HG03196 (cell line): ENCODE data around the gene SAMD4A.
"Not testable (repeated sequence)": the region's sequence is repeated elsewhere in the genome, so short reads cannot be mapped to it uniquely, and the experiment has no call there.

Experiments used
- ATAC-seq: cut with Tn5 transposase; IDR thresholded peaks from one replicate; pipeline ENCODE4 v1.9.1; 2021; ENCODE audit not compliant: unreplicated experiment

Gene SAMD4A

DNA sequence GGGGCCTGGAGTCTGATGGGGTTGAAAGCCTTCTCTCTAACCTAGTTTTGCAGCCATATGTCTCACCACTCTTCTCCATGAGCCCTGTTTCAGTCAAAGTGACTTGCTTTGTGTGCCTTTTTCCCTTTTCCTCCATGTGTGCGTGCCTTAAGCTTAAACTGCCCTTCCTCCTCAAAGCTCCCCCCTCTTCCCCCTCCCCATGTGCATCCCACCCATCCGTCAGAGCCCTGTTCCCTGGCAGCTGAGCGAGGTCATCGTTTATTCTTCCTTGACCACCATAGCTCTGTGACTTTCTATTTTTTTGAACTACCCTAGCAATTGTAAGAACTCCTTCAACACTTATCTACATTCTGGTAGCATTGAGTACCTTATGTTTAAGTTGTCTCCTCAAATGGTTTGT, 24.9 kb downstream of the SAMD4A start:
- no peak for ATAC-seq

DNA sequence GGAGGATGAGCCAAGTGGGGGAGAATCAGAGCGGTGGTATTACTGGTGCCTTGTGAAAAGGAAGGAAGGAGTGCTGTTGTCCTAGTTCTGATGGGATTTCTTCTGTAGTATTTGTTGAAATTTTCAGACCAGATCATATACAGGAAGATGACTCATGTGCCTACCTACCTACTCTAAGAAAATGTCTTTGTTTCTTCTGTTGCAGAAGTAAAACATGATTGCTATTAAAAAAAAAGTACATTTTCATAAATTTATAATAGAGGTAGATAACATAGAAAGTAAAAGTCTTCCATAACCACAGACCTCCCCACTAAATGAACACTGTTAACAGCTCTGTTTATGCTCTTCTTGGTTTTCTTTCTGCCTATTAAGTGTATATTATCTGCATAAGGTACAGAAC, 26.9 kb downstream of the SAMD4A start:
- ATAC-seq, result no peak

DNA sequence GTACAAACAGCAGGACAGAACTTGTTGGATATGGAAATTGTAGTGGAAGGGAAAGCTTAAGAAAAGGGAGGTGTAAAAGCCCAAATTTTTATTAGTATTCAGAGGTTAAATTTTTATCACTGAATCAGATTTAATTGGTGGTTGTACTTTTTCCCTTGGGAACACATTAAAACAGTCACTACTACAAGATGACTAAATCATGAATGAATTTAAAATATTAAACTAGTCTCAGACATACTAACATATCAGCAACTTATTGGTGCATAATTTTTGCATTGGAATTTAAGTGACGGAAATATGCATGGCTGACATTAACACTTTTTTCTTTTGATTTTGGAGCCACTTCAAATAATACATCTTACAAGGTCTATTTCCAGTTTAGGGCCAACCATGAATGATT, 27.6 kb downstream of the SAMD4A start:
- ATAC-seq, result no peak

DNA sequence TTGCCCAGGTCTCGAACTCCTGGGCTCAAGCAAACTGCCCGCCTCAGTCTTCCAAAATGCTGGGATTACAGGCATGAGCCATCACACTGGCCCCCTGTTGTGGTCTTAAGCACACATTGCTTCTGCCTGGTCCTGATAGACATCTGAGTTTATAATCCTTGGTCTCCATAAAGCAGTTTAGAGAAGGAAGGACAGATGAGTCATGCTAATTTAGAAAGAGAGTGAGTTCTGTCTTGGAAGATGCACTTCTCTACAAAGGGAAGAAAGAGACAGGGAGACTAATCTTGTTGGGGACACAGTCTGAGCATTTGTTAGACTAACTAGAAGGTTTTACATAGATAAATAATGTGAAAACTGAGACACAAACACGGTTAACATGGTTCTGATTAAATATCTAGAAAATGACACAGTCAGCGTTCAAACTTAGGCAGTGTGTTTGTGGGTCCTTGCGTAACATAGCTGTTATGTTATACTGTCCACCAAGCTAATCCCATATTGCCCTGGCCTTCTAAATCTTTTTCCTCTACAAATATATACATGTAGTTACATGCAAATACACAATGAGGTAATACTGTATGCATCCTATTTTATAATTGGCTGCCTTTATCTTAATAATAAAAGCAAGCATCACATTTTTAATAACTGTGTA, 31.0 kb downstream of the SAMD4A start:
- ATAC-seq, result no peak

DNA sequence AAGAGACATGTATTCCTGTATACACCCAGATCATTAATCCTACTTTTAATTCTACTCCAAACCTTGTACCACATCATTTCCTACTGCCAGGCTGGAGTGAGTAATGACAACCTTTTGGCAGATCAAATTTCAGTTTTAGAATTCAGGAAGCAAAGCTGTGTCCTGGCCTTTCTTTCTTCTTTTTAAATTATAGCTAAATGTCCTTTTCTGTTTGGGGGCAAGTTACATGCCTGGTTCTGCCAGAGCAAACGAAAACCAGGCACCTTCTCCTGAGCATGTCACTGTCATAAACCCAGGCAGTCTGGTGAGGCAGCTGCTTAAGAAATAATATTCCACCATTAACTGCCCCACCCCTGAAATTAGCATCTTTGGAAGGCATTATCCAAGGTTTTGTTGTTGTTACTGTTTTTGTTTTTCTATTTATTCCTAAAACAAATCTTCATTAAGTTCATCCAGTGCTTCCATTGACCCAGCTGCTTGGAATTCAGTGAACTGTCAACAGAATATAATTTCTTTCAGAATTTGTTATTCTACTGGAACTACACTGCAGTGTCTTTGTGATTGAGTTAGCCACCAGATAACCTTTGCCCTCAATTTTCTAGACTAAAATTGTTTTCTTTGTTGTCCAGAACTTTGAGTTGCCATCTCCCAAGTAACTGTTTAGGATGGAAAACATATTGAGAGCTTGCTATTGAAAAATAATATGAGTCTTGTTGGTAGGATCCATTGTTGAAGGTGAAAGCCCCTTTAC, 33.2 kb downstream of the SAMD4A start:
- ATAC-seq, result no peak

DNA sequence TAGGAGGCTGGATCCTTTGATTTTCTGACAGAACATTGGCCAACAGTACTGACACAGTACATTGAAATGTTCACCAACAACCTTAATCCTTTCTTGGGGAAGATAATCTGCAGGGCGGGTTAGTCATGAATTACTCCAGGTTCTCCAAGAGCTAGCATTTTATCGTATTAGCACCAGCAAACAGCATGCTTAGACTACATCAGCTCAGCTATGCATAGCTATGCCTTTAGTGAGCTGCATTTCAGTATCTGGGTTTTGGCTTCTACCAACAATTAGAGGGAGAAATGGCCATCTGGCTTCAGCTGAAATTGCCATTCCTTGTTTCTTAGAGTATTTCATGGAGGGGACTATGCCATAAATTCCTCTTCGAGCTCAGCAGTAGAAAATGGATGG, 33.8 kb downstream of the SAMD4A start:
- ATAC-seq, result no peak

DNA sequence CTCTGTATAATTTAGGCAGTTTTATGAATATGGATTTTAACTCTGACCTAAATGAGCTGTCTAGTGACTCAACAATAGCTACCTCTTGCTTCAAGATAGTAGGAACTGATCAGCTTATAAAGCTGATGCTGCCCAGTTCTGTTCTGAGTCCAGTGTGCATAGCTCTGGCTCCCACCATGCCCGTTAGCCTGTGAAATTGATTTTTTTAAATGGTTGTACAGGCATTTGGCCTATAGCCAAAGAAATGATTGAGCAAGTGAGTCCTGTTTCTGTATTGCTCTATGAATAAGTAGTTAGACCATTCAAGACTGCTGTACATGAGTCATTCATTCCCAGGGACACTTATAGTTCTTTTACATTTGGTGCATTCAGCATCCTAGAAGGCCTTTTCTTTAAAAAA, 36.4 kb downstream of the SAMD4A start:
- ATAC-seq, result no peak

DNA sequence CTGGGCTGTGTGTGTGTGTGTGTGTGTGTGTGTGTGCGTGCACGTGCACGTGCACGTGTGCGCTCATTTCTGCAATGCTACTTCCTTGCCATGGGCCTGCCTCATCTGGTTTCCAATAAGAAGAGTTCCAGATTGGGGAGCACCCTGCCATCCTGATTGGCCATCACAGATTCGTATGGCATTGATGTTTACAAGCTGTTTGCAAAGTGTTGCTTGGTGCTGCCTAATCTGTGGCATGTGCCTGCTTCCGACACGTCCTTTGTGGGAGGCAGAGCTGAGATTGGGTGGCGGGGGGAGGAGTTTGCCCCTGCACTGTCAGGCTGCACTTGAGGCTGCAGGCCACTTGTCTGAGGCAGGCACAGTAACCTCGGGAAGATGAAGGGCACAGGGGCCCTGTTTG, 39.2 kb downstream of the SAMD4A start:
- no peak for ATAC-seq

DNA sequence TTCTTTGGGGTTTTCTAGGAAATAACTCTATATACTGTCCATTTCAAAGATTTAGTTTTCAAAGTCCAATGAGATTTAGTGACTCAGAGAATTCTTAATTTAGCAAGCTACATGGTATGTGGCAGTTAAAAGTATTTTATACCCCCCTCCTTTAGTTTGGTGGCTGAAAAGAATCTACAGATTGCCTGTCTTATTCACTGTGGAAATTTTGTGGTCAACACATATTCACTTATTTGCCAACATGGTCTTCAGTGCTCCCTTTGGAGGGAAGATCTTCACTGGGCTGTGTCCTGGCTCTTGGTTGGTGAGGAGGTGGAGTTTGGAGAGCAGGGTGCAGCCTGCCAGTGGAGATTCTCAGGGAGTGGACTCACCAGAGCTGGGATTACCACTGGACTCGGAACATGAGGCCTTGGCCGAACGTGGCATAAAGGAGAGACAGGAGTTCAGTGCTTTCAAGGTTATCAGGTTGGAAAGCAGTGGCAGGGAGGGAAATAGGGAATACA, 39.8 kb downstream of the SAMD4A start:
- ATAC-seq, result no peak

DNA sequence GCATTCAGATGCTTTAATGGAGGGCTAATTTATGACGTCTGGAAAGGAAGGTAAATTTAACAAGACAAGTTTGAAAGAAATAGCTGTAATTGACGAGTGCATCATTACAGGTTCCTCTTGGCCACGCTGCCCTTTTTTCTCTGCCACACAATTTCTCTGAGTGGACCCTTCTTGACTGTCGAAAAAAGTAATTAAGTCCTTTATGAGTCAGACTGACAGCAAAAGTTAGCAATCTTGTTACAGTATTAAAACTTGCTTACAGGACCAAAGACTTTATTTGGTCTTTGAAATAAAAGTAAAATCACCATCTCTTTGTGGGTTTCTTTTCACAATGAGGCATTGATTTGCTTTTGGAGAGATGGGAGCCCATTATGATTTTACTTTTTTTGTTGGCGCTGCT, 42.6 kb downstream of the SAMD4A start:
- no peak for ATAC-seq

DNA sequence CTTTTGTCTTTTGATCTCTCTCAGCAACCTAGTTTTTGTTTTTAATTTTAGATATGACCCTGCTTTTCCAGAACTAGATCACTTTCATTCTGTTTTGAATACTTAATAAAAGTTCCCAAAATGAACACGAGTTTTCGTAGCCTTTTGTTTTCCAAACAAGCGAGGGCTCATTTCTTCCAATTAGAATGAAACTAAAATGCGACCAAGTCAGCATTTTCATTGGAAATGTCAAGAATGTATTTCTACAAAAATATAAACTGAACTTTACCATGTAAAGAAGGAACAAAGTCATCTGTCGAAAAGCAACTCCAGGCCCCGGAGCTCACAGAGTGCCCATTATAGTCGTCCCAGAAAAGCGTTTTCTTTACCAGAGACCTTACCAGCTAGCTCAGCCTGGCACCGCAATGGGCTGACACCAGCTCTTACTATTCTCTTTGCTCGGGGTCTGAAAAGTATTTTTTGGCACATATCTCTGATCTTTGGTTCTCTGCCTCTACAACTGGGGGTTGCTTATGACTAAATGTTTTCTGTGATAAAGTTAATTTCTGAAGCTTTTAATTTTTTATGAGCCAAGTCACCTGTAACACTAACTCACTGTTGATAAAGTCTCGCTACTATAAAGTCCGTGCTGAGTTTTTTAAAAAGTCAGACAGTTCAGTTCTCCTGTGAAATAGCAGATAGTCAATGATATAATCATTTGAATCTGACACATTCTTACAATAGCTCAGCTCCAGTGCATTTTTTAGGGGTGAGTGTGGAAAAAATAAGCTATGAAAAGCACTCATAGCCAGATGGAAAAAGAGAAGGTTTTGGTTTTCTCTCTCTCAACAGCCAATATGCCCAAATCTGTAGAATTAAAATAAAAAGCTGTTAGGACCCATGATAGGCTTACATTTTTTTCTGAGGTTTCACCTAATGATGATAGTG, 43.4 kb downstream of the SAMD4A start:
- ATAC-seq, result no peak

DNA sequence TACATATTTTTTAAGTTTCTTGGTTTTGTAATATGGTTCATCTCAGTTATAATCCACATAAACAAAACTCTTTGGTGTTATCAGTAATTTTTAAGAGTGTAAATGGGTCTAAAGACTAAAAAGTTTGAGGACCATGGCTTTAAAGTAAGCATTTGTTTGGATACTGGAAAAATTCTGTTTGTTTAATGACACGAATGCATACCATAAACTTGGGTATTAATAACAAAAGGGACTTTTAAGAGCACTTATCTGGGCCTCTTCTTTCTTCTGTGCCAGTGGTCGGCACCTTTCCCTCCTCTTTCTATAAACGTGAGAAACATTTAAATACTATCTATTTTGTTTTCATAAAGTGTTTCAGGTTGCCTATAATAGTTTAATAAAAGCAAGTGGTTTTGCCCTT, 47.4 kb downstream of the SAMD4A start:
- ATAC-seq, result no peak

DNA sequence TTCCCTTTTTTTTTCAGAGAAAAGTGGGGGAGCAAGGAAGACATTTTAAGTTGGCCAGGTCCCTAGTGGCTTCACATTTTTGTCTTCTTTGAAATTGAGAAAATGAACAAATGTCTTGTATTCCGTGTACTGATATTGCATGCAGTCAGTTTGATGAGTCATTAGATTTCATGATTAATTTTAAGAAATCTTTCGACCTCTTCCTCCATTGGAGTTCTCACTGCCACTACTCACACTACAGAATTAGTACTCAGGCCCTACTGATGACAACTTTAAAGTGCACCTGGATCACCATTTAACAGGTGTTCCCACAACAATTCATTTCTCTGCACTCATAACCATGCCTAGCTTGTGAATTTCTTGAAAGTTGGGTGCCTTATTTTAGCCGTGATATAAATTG, 50.5 kb downstream of the SAMD4A start:
- ATAC-seq, result no peak

DNA sequence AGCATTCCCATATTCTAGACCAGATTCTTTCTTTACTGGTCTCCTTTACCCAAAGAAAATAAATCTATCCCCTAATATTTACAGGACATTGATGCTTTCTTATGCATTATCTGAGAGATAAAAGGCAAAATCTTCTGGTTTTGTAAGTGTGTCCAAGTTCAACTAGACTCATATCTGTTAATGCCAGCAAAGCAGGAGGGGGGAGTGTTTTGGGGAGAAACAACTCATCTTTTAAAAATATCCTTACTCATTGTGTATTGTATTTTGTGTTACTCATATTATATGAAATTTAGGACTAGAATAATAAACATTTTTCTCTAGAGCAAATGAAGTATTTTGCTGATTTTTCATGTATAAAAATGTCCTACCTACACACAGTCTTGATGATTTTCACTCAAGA, 54.8 kb downstream of the SAMD4A start:
- ATAC-seq, result no peak

DNA sequence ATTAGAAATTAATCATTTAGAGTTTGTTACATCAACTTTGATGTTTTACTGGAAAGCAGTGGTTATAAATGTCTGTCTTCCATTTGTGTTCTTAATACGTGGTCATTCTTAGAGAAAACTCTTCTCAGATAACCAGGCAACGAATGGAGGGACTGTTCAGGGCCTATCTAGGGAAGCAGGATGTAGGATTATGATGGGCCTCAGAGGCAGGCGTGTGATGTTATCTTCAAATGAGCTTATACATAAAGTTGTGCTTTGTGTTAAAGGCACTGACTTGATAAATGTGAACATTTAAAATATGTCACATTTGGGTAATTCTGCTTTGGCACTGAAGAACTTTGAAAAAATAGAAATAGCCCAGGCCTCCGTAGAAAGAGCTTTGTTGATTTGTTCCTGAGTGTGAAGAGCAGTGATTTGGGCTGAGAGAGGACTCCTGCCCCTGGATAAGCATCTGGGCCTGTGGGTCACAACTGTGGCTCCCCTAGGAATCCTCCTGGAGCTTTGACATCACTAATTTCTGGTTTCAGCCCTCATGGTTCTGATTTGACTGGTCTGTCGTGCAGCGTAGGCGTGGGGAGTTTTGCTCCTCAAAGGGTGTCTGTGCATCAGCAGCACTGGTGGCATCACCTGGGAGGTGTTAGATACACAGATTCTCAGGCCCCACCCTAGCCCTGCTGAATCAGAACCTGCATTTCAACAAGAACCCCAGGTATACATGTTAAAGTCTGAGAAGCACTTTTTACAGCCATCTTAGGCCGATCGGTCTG, 55.4 kb downstream of the SAMD4A start:
- ATAC-seq, result peak; percentile 59

DNA sequence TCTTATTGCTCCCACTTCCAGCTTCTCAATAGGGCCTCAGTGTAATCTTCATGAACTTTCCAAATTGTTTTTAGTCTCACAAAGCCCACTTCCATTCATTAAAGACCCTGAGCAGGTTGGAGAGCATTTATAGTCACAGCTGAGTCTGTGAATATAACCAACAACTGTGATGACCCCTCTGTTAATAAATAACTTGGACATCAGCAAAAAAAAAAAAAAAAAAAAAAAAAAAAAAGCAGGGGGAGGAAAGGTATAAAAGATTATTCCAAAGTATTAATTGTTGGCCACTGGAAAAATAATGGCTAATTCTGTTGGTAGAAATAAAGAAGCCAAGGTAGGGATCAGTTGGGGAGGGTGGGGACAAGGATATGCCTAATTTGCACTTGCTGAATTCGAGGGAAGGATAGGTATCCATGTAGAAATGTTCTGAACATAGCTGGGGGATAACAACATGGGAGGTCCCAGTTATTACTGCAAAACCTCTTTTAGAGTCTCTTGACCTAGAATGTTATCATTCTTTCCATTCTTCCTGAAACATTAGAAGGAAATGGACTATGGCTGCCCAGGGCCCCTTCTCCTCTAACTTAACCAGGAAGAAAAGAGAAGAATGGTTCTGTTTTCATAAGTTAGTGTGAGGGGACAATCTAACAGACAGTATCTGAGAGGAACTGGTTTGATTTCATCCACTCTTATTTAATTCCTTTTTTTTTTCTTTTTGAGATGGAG, 56.5 kb downstream of the SAMD4A start:
- no peak for ATAC-seq

DNA sequence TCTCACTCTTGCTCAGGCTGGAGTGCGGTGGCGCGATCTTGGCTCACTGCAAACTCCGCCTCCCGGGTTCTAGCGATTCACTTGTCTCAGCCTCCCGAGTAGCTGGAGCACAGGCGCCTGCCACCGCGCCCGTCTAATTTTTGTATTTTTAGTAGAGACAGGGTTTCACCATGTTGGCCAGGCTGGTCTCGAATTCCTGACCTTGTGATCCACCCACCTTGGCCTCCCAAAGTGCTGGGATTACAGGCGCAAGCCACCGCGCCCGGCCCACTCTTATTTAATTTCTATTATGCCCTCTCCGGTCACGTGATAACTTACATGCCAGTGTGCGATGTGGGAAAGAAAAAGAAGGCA, 57.1 kb downstream of the SAMD4A start:
- ATAC-seq, result not testable (repeated sequence)

DNA sequence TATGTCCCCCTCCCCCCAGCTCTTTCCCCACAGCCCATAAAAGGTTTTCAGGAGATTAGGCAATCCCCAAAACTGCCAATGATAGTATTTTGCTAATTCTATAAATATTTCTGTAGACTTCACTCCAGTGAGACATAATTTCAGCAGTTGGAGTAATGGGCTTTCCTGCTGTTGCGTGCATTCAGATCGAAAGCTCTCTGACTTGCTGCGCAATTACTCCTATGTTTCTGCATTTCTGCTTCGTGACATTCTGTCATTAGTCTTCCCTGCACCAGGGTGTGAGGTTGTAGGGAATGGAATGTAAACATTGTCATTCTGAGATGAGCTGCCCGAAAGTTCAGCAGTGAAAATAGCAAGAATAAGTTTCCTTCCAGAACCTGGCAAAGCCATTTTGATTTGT, 58.2 kb downstream of the SAMD4A start:
- no peak for ATAC-seq

DNA sequence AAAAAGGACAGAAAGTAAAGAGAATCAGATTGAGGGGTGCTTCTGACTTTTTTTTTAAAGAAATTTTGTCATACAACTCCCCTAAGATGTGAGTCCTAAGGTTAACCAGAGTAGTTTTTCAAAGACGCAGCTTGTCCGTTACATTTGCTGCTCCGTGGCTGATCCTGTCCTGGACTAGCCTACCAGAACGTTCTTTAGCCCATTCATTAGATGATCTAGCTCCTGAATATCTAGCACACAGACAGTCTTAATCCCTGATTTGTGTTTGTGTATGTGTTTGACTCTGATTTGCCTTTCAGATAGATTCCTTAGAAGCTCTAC, 60.3 kb downstream of the SAMD4A start:
- peak; percentile 14 for ATAC-seq

DNA sequence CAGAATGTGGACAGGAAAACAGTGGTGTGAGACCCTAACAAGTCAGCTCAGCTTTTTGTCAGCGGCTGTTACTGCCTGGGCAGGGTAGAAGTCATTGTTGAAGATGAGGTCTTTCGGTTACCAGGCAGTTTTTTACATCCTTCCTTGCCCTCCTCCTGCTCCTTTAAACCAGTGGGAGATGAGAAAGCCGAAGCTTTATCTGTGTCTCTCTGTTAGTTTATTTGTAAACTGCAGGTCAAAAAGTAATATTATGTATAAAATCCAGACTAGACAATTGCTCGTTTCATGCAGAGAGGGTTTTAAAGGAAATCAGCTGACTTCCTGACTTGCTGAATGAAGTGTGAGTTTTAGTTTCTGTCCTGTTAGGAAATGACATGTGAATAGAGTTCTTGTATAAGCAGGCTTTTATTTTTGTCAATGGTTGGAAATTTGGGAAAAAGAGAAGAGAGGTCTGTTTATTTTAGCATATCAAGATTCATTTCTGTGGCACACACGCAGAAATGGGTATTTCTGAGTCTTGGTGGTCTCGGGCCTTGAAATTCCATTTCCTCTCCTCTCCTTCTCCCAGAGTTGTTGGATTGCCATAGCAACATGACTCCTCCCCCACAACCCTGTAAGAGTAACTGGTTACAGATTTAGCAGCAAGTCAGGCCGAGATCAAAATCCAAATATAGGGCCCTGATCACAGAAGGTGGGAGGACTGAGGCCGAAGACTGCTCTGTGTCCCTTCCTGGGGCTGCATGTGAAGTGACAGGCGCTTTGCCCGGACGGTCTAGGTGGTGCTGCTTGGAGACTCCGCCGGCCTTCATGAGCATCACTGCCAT, 60.8 kb downstream of the SAMD4A start:
- ATAC-seq, result peak; percentile 57
